SU-DHL-6 (cell line): ENCODE results near the gene FAM107A.

Experiments used
- H2AFZ ChIP-seq: fragments of 200-600 bp; sonication (generic); 2 replicates; pipeline ENCODE4 v1.6.1; 2014; ENCODE audit warnings: low read depth, mild to moderate bottlenecking, moderate library complexity, mixed read lengths, antibody characterized with exemption, low read length; ENCODE audit not compliant: severe bottlenecking
- H3F3A ChIP-seq: fragments of 200-600 bp; shearing (Covaris generic); 2 replicates; pipeline ENCODE4 v1.6.0; 2016; ENCODE audit warnings: antibody characterized with exemption, mild to moderate bottlenecking; ENCODE audit not compliant: insufficient read depth
- H3K27ac ChIP-seq: fragments of 200-600 bp; sonication (generic); 2 replicates; pipeline ENCODE4 v1.5.1; 2016; ENCODE audit warnings: low read depth, mild to moderate bottlenecking, low read length, moderate library complexity, mixed read lengths
- H3K27me3 ChIP-seq: fragments of 200-600 bp; sonication (generic), shearing (Covaris generic); 2 replicates; pipeline ENCODE4 v1.6.0; 2014; ENCODE audit warnings: mild to moderate bottlenecking, low read length
- H3K36me3 ChIP-seq: fragments of 200-600 bp; sonication (generic); 2 replicates; pipeline ENCODE4 v1.6.1; 2014; ENCODE audit warnings: mild to moderate bottlenecking, low read length, mixed read lengths
- H3K4me2 ChIP-seq: fragments of 300-600, 200-600 bp; shearing (Covaris generic), sonication (generic); 2 replicates; pipeline ENCODE4 v1.6.0; 2014; ENCODE audit warnings: low read length, low read depth, mild to moderate bottlenecking; ENCODE audit not compliant: poor library complexity, severe bottlenecking
- H3K4me3 ChIP-seq: fragments of 200-600 bp; sonication (generic); 2 replicates; pipeline ENCODE4 v1.5.1; 2014; ENCODE audit warnings: antibody characterized with exemption, low read length, mild to moderate bottlenecking, mixed read lengths; ENCODE audit not compliant: insufficient read depth, poor library complexity, severe bottlenecking
- H3K79me2 ChIP-seq: fragments of 200-600 bp; sonication (generic); 2 replicates; pipeline ENCODE4 v1.6.1; 2014; ENCODE audit warnings: mild to moderate bottlenecking, low read length, moderate library complexity; ENCODE audit not compliant: insufficient read depth
- H3K9ac ChIP-seq: fragments of 200-600 bp; sonication (generic); 2 replicates; pipeline ENCODE4 v1.7.0; 2014; ENCODE audit warnings: mild to moderate bottlenecking, low read length
- H3K9me2 ChIP-seq: fragments of 200-600 bp; sonication (generic); replicated peaks from 2 replicates; pipeline ENCODE4 v1.6.1; 2014; ENCODE audit warnings: low read length; ENCODE audit not compliant: insufficient read depth
- H3K9me3 ChIP-seq: fragments of 200-600 bp; sonication (generic); 2 replicates; pipeline ENCODE4 v1.6.1; 2014; ENCODE audit warnings: low read length, mixed read lengths; ENCODE audit not compliant: insufficient read depth
- H4K20me1 ChIP-seq: fragments of 200-600 bp; sonication (generic); 2 replicates; pipeline ENCODE4 v1.6.1; 2014; ENCODE audit warnings: low read depth, mild to moderate bottlenecking, antibody characterized with exemption, low read length, moderate library complexity, mixed read lengths
- CTCF ChIP-seq: fragments of 200-600 bp; sonication (generic); IDR thresholded peaks from one replicate; pipeline ENCODE4 v1.5.1; 2017; ENCODE audit warnings: antibody characterized with exemption, mild to moderate bottlenecking, low read length, moderate library complexity; ENCODE audit not compliant: insufficient read depth, poor library complexity, severe bottlenecking
- EZH2phosphoT487 ChIP-seq: fragments of 200-600 bp; sonication (generic), shearing (Covaris generic); conservative IDR thresholded peaks from 2 replicates; pipeline ENCODE4 v1.6.1; 2018; ENCODE audit warnings: mild to moderate bottlenecking, antibody characterized with exemption, low read length, moderate library complexity, mixed read lengths

Gene FAM107A

GRCh38 chr3:58622436-58622835, 45.2 kb upstream of the FAM107A start:
- no peaks in the 10 kb centered on the region for H4K20me1 ChIP-seq
- H2AFZ ChIP-seq = no peak overlapping the region
- H3K27ac ChIP-seq = no peak overlapping the region
- no peaks in the 10 kb centered on the region for H3F3A ChIP-seq
- no peak for TF ChIP-seq CTCF
- no peak for TF ChIP-seq EZH2phosphoT487
- no peak overlapping the region for H3K4me2 ChIP-seq
- H3K9me2 ChIP-seq = no peaks in the 10 kb centered on the region
- no peaks in the 10 kb centered on the region for H3K79me2 ChIP-seq
- H3K27me3 ChIP-seq = no peaks in the 10 kb centered on the region
- no peaks in the 10 kb centered on the region for H3K9me3 ChIP-seq
- H3K36me3 ChIP-seq = no peaks in the 10 kb centered on the region
- no peak overlapping the region for H3K4me3 ChIP-seq
- no peak overlapping the region for H3K9ac ChIP-seq

- Histone ChIP-seq H3K79me2 (no peaks in the 10 kb centered on the region), H3K36me3 (no peaks in the 10 kb centered on the region), H3K27ac (no peak overlapping the region), H4K20me1 (no peaks in the 10 kb centered on the region), H3K27me3 (no peaks in the 10 kb centered on the region), H2AFZ (no peak overlapping the region), H3K4me3 (no peak overlapping the region), H3K9me2 (no peaks in the 10 kb centered on the region), H3K4me2 (no peak overlapping the region), H3K9ac (no peak overlapping the region), H3F3A (no peaks in the 10 kb centered on the region), H3K9me3 (no peaks in the 10 kb centered on the region)
- TF ChIP-seq CTCF (no peak), EZH2phosphoT487 (no peak)
These were observed 44.1 kb upstream of the FAM107A start for GRCh38 chr3:58621086-58621830.

DNA sequence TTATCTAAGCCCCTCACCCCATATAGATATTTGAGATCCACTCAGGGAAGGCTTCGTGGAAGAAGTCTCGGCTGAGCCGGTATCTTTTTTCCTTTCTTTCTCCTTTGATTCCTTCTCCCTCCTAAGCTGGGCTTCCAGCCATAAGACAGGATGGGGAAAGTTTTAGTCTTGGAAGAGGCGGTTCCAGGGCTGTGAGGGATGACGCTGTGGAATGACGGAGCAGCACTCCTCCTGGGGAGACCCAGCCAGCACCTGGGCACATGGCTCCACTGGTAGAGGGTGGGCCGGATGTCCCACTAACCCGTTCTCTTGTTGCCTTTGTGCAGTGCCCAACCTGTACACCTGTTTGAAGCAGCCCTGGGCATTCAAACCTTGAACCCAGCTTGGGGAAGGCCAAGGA, 43.2 kb upstream of the FAM107A start:
- TF ChIP-seq CTCF (no peak), EZH2phosphoT487 (no peak)
- no peaks in the 10 kb centered on the region for H3K27me3 ChIP-seq
- H3K79me2 ChIP-seq = no peaks in the 10 kb centered on the region
- no peaks in the 10 kb centered on the region for H3F3A ChIP-seq
- no peaks in the 10 kb centered on the region for H3K9me3 ChIP-seq
- no peak overlapping the region for H2AFZ ChIP-seq
- H4K20me1 ChIP-seq = no peaks in the 10 kb centered on the region
- H3K36me3 ChIP-seq = no peaks in the 10 kb centered on the region
- H3K9me2 ChIP-seq = no peaks in the 10 kb centered on the region
- no peak overlapping the region for H3K9ac ChIP-seq
- H3K4me3 ChIP-seq = no peak overlapping the region
- H3K27ac ChIP-seq = no peak overlapping the region
- no peak overlapping the region for H3K4me2 ChIP-seq
